HepG2 (cell line): Measurements from ENCODE around the gene MARCHF11.

Source experiments
- ATF2 ChIP-seq: sonication (generic); formaldehyde crosslinking; IDR thresholded peaks from 2 replicates; pipeline ENCODE4 v1.4.0; 2020; ENCODE audit warnings: missing genetic modification reagents
- CREB1 ChIP-seq, 2 experiments: fragments of 450-650 bp in 1 of 2; IDR thresholded peaks; 2 replicates each; pipeline ENCODE4 v1.6.1; 2016 to 2017; ENCODE audit warnings: control low read depth in 1 of 2, mild to moderate bottlenecking in 1 of 2, missing compliant biosample characterization in 1 of 2, missing genetic modification characterization in 1 of 2
- CTCF ChIP-seq: sonication (generic); formaldehyde crosslinking; IDR thresholded peaks from 2 replicates; pipeline ENCODE4 v1.5.0; 2020; ENCODE audit warnings: mild to moderate bottlenecking, missing genetic modification reagents, moderate library complexity
- MAFG ChIP-seq: sonication (generic); formaldehyde crosslinking; IDR thresholded peaks from 2 replicates; pipeline ENCODE4 v1.5.1; 2020; ENCODE audit warnings: mild to moderate bottlenecking, missing genetic modification reagents
- MYNN ChIP-seq: sonication (generic); formaldehyde crosslinking; IDR thresholded peaks from 2 replicates; pipeline ENCODE4 v1.4.0; 2020; ENCODE audit warnings: mild to moderate bottlenecking, low read depth, missing genetic modification reagents
- NFIB ChIP-seq: sonication (generic); formaldehyde crosslinking; IDR thresholded peaks from 2 replicates; pipeline ENCODE4 v1.9.0; 2021; ENCODE audit warnings: missing genetic modification reagents, mild to moderate bottlenecking, borderline replicate concordance
- POLR2AphosphoS5 ChIP-seq: IDR thresholded peaks from 2 replicates; pipeline ENCODE4 v1.6.1; 2012; ENCODE audit warnings: low read depth, low read length
- SP1 ChIP-seq, 2 experiments: fragments of 450-650 bp in 1 of 2; sonication (generic) in 1 of 2; formaldehyde crosslinking in 1 of 2; IDR thresholded peaks; 2 replicates each; pipeline versions ENCODE4 v1.4.0 to v1.6.1; 2016 to 2020; ENCODE audit warnings: missing genetic modification reagents in 1 of 2
- THYN1 ChIP-seq: sonication (generic); formaldehyde crosslinking; IDR thresholded peaks from 2 replicates; pipeline ENCODE4 v1.8.1; 2023; ENCODE audit warnings: low read depth, mild to moderate bottlenecking, moderate library complexity, missing genetic modification reagents, borderline replicate concordance
- XRCC5 ChIP-seq: fragments of 200-400 bp; formaldehyde crosslinking; optimal IDR thresholded peaks from 2 replicates; pipeline ENCODE3; 2017; ENCODE audit warnings: mild to moderate bottlenecking, low read length
- ZBTB43 ChIP-seq: sonication (generic); formaldehyde crosslinking; conservative IDR thresholded peaks from 2 replicates; pipeline ENCODE4 v1.4.0; 2020; ENCODE audit warnings: missing genetic modification reagents
- ZNF30 ChIP-seq: sonication (generic); formaldehyde crosslinking; IDR thresholded peaks from 2 replicates; pipeline ENCODE4 v1.5.0; 2020; ENCODE audit warnings: mild to moderate bottlenecking, missing genetic modification reagents

- TF ChIP-seq CTCF (CRISPR knock-in tag), result no peak
- TF ChIP-seq XRCC5, result no peak
- no peak for TF ChIP-seq NFIB (CRISPR knock-in tag)
- TF ChIP-seq THYN1 (CRISPR knock-in tag), result no peak
- no peak for TF ChIP-seq ZBTB43 (CRISPR knock-in tag)
- TF ChIP-seq SP1 (IDR thresholded peaks at IDR 0.05), result no peak
- no peak for TF ChIP-seq SP1 (CRISPR knock-in tag; IDR thresholded peaks at IDR 0.05)
- TF ChIP-seq MYNN (CRISPR knock-in tag), result no peak
- no peak for TF ChIP-seq MAFG (CRISPR knock-in tag)
- TF ChIP-seq CREB1 (IDR thresholded peaks at IDR 0.05), result no peak
- no peak for TF ChIP-seq CREB1 (CRISPR knock-in tag; IDR thresholded peaks at IDR 0.05)
- no peak for TF ChIP-seq ATF2 (CRISPR knock-in tag)
- no peak for TF ChIP-seq ZNF30
- no peak for TF ChIP-seq POLR2AphosphoS5
Measured at GRCh38 chr5:16051246-16051755, 128.3 kb downstream of the MARCHF11 start.
